ES-I3 (cell line): Measurements from ENCODE around the gene ALPI.
"Not testable (repeated sequence)": the region's sequence is repeated elsewhere in the genome, so short reads cannot be mapped to it uniquely, and the experiment has no call there.

Experiments used
- H3K36me3 ChIP-seq: 2 replicates; pipeline ENCODE4 v1.6.1; 2013; ENCODE audit warnings: mild to moderate bottlenecking, low read length, control low read depth, moderate library complexity; ENCODE audit not compliant: insufficient read depth
- H3K4me1 ChIP-seq: 2 replicates; pipeline ENCODE4 v1.6.1; 2013; ENCODE audit warnings: mild to moderate bottlenecking, control low read depth, low read length; ENCODE audit not compliant: insufficient read depth
- H3K9ac ChIP-seq: 2 replicates; pipeline ENCODE4 v1.6.1; 2013; ENCODE audit warnings: low read depth, mild to moderate bottlenecking, low read length, moderate library complexity
- H3K9me3 ChIP-seq: 2 replicates; pipeline ENCODE4 v1.6.1; 2013; ENCODE audit warnings: mild to moderate bottlenecking, low read length, moderate library complexity; ENCODE audit not compliant: control insufficient read depth, insufficient read depth

Gene ALPI

DNA sequence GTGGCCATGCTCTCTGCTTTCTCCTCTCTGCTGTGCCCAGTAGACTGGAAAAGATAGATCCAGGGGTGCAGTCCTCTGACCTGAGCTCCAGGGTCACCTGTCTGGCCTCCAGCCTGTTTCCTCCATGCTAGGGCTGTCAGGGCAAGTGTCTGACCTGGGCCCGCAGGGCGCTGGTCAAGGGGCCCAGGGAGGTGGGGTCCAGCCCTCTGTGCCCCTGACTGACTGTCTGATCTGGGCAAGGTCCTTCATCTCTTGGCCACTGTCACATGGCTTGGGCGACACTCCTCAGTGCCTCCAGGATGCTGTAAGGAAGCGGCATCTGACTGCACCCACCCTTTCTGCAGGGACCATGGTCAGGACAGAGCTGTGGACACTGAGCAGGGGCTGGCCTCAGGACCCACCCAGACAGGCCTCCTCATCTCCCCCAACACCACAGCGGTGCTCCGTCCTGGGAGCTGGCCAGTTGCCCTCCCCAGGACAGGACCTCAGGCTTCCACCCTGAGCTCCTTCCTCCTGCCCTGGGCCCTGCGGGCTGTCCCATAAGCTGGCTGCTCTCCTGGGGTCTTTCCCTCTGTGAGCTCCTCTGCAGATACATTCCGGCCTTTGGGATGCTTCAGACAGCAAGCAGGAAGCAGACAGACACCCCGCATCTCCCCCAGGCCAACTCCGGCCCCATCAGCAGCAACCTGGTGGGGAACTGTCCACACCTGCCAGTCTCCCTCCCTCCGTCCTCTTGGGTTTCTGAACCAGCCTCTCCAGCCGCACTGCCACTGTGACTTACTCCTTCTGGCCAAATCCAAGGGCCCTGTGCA is 21.2 kb upstream of the ALPI start:
- Histone ChIP-seq H3K9me3 (no peaks in the 10 kb centered on the region), H3K9ac (no peak overlapping the region), H3K4me1 (peaks cover 5% of the 10 kb centered on the region), H3K36me3 (no peaks in the 10 kb centered on the region)

DNA sequence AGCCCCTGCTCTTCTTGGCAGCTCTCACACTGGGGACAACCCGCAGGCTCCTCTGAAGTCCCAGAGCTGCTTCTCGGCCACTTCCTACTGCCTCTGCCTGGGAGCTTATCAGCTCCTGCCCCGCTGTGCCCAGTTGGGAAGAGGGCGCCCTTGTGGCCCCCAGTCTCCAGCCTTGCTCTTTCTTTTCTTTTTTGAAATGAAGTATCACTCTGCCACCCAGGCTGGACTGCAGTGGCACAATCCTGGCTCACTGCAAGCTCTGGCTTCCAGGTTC is 20.6 kb upstream of the ALPI start:
- no peak overlapping the region for H3K9ac ChIP-seq
- H3K36me3 ChIP-seq = no peaks in the 10 kb centered on the region
- no peaks in the 10 kb centered on the region for H3K9me3 ChIP-seq
- peaks cover 5% of the 10 kb centered on the region for H3K4me1 ChIP-seq

DNA sequence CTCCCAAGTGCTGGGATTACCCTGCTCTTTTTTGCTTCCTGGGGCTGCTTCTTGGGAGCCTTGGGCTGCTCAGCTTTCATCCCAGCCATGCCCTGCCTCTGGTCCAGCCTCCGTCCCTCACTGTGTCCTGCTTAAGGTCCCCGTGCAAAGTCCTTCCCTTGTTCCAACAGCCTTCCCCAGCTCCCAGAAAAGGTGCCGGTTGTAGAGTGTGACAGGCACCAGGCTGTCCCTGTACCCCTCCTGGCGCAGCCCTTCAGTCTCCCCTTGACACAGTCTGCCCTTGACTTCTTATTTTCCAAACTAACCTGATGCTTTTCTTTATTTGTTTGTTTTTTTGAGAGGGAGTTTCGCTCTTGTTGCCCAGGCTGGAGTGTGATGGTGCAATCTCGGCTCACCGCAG is 20.1 kb upstream of the ALPI start:
- no peak overlapping the region for H3K9ac ChIP-seq
- H3K36me3 ChIP-seq = no peaks in the 10 kb centered on the region
- H3K4me1 ChIP-seq = peaks cover 5% of the 10 kb centered on the region
- H3K9me3 ChIP-seq = no peaks in the 10 kb centered on the region

DNA sequence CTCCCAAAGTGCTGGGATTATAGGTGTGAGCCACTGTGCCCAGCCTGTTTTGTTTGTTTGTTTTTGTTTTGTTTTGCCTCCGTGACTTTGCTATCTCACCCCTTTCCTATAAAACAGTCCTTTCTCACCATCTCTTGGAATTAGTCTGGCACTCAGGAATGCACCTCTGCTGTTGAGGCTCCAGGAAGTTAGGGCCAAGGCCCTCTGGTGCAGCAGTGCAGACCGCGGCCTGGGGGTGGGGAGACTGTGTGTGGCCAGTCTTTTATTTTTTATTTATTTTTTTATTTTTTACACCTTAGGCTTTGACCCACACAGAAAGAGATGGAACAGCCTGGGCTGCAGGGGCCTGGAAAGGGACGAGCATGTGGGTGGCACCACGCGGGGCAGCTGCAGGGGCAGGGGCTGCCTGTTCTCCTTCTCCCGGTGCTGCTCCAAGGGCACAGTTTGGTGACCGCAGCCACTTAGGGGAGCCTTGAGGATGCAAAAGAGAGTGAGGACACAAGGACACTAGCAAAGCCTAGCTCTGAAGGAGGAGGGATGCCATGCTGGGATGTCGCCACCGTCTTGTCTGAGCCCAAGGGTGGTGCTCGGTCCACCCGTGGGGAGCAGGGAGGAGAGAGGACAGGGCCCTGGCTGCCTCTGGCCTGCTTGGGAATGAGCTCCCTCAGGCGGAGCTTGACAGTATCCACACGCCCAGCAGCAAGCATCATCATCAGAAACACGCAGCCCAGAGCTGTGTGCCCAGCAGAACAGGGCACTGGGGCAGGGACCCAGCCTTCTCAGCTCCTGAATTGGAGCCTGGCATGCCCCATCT is 19.4 kb upstream of the ALPI start:
- H3K9me3 ChIP-seq = no peaks in the 10 kb centered on the region
- no peak overlapping the region for H3K9ac ChIP-seq
- no peaks in the 10 kb centered on the region for H3K36me3 ChIP-seq
- peaks cover 5% of the 10 kb centered on the region for H3K4me1 ChIP-seq

DNA sequence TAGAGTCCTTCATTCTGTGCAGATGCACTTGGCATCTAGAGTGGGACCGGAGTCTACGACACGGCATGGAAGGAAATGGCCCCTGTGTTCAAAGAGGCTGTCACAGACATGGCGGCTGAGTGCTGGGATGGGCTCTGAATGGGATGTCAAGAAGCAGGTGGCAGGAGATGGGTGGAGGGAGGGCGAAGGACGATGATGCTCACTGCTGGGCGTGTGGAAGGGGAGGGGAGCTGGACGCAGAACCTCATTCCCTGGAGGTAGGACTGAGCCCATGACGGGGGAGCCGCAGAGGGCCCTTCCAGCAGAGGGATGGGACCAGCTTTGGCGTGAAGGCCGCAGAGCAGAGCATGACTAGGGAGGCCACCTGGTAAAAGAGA is 18.8 kb upstream of the ALPI start:
- Histone ChIP-seq H3K36me3 (no peaks in the 10 kb centered on the region), H3K4me1 (peaks cover 3% of the 10 kb centered on the region), H3K9ac (no peak overlapping the region), H3K9me3 (no peaks in the 10 kb centered on the region)

DNA sequence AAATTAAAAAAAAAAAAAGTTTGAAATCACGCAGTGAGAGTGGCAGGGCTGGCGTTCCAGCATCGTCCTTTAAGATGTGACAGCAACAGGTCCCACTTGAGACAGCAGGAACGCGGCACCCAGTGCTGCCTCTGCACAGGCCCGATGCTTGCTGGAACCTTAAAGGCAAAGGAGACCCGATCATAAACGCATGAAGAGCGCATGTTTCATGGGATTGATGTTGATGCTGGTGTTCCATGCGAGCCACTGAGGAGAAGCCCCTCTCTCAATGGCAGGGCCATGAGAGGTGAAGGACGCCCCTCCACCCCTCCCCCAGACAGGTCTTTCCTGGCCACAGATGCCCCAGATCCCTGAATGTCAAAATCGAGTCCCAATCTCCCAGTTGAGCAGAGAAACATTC is 17.9 kb upstream of the ALPI start:
- no peaks in the 10 kb centered on the region; the same call in 1 of the 2 replicates for H3K4me1 ChIP-seq

DNA sequence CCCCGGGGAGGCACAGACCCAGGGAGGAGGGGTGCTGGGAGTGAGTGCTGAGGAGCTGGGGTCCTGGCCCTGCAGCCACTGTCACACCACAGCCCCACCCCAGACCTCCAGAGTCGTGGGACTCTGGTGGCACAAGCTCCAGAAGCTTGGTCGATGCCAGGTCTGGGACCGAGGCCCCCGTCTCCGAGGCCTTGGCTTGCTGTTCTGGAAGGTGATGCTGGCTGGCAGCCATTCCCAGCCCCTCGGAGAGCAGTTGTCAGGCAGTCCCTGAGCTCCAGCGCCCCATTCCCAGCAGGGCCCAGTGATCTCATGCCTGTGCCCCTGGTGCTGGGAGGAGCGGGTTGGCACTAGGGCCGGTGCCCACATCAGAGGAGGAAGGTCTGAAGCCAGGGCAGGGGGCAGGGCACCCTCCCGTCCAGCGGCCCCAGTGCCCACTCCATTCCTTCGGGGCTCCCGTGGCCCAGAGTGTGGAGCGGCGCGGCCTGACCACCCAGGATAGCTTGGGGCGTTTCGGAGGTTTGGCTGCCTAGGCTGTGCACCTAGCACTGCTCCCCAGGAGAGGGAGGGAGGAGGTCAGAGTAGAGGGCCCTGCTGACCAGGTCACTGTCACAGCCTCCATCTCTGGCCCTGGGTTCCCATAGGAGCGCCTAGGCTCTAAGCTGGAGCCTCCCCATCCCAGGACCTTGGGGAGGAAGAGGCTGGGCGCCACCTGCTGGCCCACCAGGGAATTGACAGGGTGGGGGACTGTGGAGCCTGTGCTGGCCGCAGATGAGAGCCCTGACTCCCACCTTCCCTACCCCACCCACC is 16.8 kb upstream of the ALPI start:
- H3K36me3 ChIP-seq = no peaks in the 10 kb centered on the region
- peaks cover 2% of the 10 kb centered on the region; the same call in 1 of the 2 replicates for H3K4me1 ChIP-seq
- no peak overlapping the region for H3K9ac ChIP-seq
- no peaks in the 10 kb centered on the region for H3K9me3 ChIP-seq

More for the DNA sequence above, 17.9 kb upstream of the ALPI start:
- Histone ChIP-seq H3K9ac (no peak overlapping the region), H3K36me3 (no peaks in the 10 kb centered on the region), H3K9me3 (no peaks in the 10 kb centered on the region)

DNA sequence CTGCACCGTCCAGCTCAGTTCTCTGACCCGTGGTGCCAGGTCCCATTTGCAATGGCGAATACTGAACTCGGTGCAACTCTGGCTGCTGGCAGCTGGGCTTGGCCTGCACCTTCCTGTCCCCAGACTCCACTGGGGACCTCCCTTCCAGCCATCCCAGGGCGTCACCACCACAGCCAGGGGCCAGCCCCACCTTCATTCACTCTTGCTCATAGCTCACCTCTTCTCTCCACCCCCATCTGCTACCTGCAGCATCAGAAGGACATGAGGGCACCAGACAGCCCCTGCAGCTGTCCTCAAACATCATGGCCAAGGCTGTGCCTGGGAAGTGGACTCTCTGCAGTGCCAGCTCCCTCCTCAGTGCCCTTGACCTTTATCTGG is 16.2 kb upstream of the ALPI start:
- Histone ChIP-seq H3K36me3 (no peaks in the 10 kb centered on the region), H3K4me1 (peaks cover 4% of the 10 kb centered on the region; the same call in 1 of the 2 replicates)

DNA sequence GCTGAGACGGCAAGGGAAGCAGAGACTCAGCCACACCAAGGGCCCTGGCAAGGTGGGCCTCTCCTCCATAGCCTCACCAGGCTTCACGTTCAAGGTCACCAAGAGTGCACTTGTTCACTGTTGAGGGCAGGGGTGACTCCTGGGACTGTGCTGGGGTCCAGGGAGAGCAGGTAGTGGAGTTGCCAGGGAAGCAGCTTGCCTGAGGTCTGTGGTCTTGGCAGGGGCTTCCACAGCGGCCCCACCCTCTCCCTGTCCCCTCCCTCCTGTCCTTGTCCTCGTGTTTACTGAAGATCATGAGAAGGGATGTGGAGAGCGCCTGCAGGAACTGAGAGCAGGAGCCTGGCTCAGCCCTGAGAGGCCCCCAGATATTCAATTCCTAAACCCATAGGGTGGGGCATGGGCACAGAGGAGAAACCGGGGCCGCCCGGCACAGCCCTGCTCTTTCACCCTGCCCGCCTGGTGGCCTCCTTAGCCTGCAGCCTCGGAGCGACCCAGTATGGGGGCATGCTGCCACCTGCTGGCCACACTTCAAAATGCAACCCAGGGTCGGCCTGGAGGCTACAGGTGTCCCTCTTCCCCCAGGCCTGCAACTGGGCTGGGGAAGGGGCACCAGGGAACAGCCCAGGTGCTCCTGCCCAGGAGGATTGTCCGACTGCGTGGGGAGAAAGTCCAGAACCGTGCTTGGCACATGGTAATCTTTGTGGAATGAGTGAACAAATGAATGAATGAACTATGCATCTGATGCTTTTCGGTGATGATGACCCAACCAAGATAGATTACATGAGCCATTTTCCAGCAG is 15.5 kb upstream of the ALPI start:
- H3K4me1 ChIP-seq, H3K36me3 ChIP-seq, H3K9me3 ChIP-seq, H3K9ac ChIP-seq: not testable (repeated sequence)

More for the DNA sequence above, 16.2 kb upstream of the ALPI start:
- no peak overlapping the region for H3K9ac ChIP-seq
- no peaks in the 10 kb centered on the region for H3K9me3 ChIP-seq

DNA sequence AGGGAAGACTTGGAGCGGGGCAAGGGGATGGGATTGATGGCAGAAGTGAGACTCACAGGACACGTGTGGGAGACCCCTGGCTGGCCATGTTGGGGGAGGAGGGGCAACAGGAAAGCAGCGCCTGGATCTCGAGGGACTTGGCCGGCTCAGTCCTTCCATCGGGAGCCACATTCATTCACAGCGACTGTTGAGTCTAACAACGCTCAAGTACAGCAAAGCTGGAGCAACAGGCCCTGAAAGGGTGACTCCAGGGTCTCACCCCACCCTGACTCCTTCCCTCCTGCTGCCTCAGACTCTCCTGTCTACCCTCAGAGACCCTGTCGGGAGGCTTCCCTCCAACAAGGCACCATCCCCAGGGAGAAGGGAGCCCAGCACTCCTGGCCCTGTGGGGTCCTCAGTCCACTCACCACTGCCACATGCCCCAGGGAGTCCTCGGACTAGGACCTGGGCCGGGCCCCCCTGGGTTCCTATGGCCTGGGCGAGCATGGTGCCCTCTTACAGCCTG is 14.8 kb upstream of the ALPI start:
- H3K9ac ChIP-seq = no peak overlapping the region
- H3K36me3 ChIP-seq = no peaks in the 10 kb centered on the region
- no peaks in the 10 kb centered on the region for H3K9me3 ChIP-seq
- H3K4me1 ChIP-seq = peaks cover 4% of the 10 kb centered on the region; the same call in 1 of the 2 replicates

DNA sequence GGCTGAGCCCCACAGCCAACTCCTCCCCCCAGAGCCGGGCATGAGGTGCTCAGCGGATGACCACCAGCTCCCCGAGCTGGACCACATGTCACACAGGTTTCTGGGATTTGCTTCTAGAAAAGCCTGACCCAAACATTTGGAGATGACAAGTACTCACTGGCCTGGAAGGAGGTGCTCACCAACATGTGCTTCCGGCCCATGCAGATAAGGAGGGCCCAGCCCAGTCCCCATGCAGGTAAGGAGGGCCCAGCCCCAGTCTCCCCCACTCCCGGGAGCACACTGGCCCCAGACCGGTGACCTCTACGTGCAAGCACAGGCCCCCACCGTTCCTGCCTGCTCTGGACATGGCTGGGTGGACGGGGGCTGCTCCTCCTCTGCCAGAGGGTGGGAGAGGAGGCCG is 14.0 kb upstream of the ALPI start:
- not testable (repeated sequence) for H3K9me3 ChIP-seq, H3K9ac ChIP-seq, H3K36me3 ChIP-seq, H3K4me1 ChIP-seq

DNA sequence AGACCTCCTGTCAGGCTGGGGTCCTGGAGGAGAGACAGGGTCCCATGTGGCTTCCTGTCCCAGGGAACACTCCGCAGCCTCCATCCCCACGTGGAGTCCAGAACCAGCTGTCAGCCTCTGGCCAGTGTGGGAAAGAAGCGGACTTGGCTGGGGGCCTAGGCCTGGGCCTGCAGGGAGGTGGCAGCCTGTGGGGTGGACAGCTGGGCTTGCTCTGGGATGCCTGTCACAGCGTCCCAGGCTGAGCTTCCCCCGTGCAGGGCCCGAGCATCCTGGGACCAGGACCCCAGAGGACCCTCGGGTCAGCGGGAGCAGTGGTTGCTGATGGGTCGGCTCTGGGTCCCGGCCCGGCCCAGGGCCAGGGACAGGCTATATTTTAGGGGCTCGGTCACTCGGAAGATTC is 13.5 kb upstream of the ALPI start:
- H3K36me3 ChIP-seq, H3K9me3 ChIP-seq, H3K9ac ChIP-seq, H3K4me1 ChIP-seq: not testable (repeated sequence)

DNA sequence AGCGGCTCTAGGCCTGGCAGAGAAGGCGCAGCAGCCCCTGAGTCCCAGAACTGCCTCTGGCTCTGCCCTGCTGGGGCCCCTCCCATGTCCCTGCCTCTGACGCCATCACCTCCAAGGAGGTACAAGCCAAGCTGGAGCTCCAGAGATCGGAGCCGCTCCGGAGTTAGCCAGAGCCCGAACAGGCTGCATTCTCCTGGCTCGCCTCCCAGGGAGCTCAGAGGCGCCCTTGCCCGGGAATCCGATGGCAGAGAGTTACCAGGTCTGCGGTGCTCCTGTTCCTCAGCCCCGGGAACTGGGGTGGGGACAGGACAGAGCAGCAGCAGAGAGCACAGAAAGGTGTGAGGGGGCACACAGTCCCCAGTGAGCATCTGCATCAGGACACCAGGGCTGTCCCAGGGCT is 12.9 kb upstream of the ALPI start:
- H3K4me1 ChIP-seq, H3K9ac ChIP-seq, H3K36me3 ChIP-seq, H3K9me3 ChIP-seq: not testable (repeated sequence)
